IMR-90 (cell line): ENCODE measurements around the gene GCN1. TPM values are rescaled to one million over a fixed set of nuclear protein-coding genes. Genes with fewer than 3 reads are reported as not detected.

Experiments
- ATAC-seq: fragments of 200-7000 bp; cut with Tn5 transposase; 2 replicates; pipeline ENCODE4 v1.9.1; 2020; ENCODE audit warnings: low read depth, mild to moderate bottlenecking, moderate library complexity
- BruUV-seq: library from RNA; stranded (reverse); fragments of 400-500 nt; replicated peaks from 2 replicates; lab custom pipeline; 2021; lab: Mats Ljungman, UMichigan
- CTCF ChIA-PET: fragments of 300-600 bp; formaldehyde crosslinking; extraction: SDS; loops from one replicate; lab custom pipeline; 2021; ENCODE audit warnings: antibody characterized with exemption; lab: Yijun Ruan, JAX
- POLR2A ChIA-PET: fragments of 300-600 bp; sonication (Branson Sonifier 250); formaldehyde crosslinking; loops from one replicate; lab custom pipeline; 2022; ENCODE audit warnings: antibody characterized with exemption; ENCODE audit not compliant: unreplicated experiment; lab: Charles Lee
- DNase-seq: peaks from one replicate; pipeline ENCODE4 v3.0.0; 2013
- H2AFZ ChIP-seq: replicated peaks from 2 replicates; pipeline ENCODE3; 2013; ENCODE audit warnings: low read length, mild to moderate bottlenecking; ENCODE audit not compliant: poor library complexity
- H2AK5ac ChIP-seq: 2 replicates; pipeline ENCODE4 v1.6.1; 2013; ENCODE audit warnings: low read depth, low read length, inconsistent platforms
- H2AK9ac ChIP-seq: replicated peaks from 2 replicates; pipeline ENCODE3; 2013; ENCODE audit warnings: mild to moderate bottlenecking, low read depth, low read length, moderate library complexity; ENCODE audit not compliant: poor library complexity
- H2BK120ac ChIP-seq: 2 replicates; pipeline ENCODE4 v1.6.1; 2013; ENCODE audit warnings: low read depth, low read length, inconsistent platforms
- H2BK15ac ChIP-seq: 3 replicates; pipeline ENCODE4 v1.6.1; 2013; ENCODE audit warnings: low read depth, low read length, inconsistent platforms
- H2BK20ac ChIP-seq: 2 replicates; pipeline ENCODE4 v1.6.1; 2013; ENCODE audit warnings: low read depth, mild to moderate bottlenecking, inconsistent platforms, low read length, moderate library complexity
- H2BK5ac ChIP-seq: 2 replicates; pipeline ENCODE4 v1.6.1; 2013; ENCODE audit warnings: mild to moderate bottlenecking, low read depth, low read length, inconsistent platforms; ENCODE audit not compliant: poor library complexity, severe bottlenecking
- H3K14ac ChIP-seq: replicated peaks from 2 replicates; pipeline ENCODE4 v1.6.1; 2013; ENCODE audit warnings: low read depth, low read length, inconsistent platforms
- H3K18ac ChIP-seq: 2 replicates; pipeline ENCODE4 v1.6.1; 2013; ENCODE audit warnings: low read depth, low read length, control low read depth
- H3K23ac ChIP-seq: 2 replicates; pipeline ENCODE4 v1.6.1; 2013; ENCODE audit warnings: low read depth, low read length, inconsistent platforms
- H3K27ac ChIP-seq: 2 replicates; pipeline ENCODE4 v1.5.1; 2013; ENCODE audit warnings: mild to moderate bottlenecking, control low read depth, low read length; ENCODE audit not compliant: insufficient read depth
- H3K27me3 ChIP-seq: 2 replicates; pipeline ENCODE4 v1.6.1; 2013; ENCODE audit warnings: low read length; ENCODE audit not compliant: control insufficient read depth, insufficient read depth
- H3K36me3 ChIP-seq: 2 replicates; pipeline ENCODE4 v1.6.1; 2013; ENCODE audit warnings: low read length, mixed read lengths; ENCODE audit not compliant: control insufficient read depth, insufficient read depth
- H3K4ac ChIP-seq: 2 replicates; pipeline ENCODE4 v1.6.1; 2013; ENCODE audit warnings: low read depth, low read length, inconsistent platforms
- H3K4me1 ChIP-seq: 2 replicates; pipeline ENCODE4 v1.6.1; 2013; ENCODE audit warnings: low read length, mixed read lengths; ENCODE audit not compliant: control insufficient read depth, insufficient read depth
- H3K4me2 ChIP-seq: 2 replicates; pipeline ENCODE4 v1.6.1; 2013; ENCODE audit warnings: low read depth, mild to moderate bottlenecking, control low read depth, low read length, moderate library complexity
- H3K4me3 ChIP-seq: 2 replicates; pipeline ENCODE4 v1.5.1; 2013; ENCODE audit warnings: low read depth, mild to moderate bottlenecking, control low read depth, low read length, moderate library complexity; ENCODE audit not compliant: insufficient read depth
- H3K56ac ChIP-seq: 2 replicates; pipeline ENCODE4 v1.6.1; 2013; ENCODE audit warnings: low read length, inconsistent platforms; ENCODE audit not compliant: insufficient read depth; ENCODE audit errors: extremely low read depth
- H3K79me1 ChIP-seq, 2 experiments: 2 replicates each; pipeline ENCODE4 v1.6.1; 2013; ENCODE audit warnings: low read length in 2 of 2, inconsistent platforms in 1 of 2, low read depth in 1 of 2
- H3K9ac ChIP-seq: 2 replicates; pipeline ENCODE4 v1.6.1; 2013; ENCODE audit warnings: low read depth, low read length, control low read depth
- H3K9me1 ChIP-seq: 2 replicates; pipeline ENCODE4 v1.6.1; 2013; ENCODE audit warnings: low read length, inconsistent platforms; ENCODE audit not compliant: insufficient read depth
- H3K9me3 ChIP-seq: 2 replicates; pipeline ENCODE4 v1.6.1; 2013; ENCODE audit warnings: low read length; ENCODE audit not compliant: control insufficient read depth, insufficient read depth
- H4K20me1 ChIP-seq: 2 replicates; pipeline ENCODE4 v1.6.1; 2013; ENCODE audit warnings: low read length, inconsistent platforms; ENCODE audit not compliant: insufficient read depth
- H4K5ac ChIP-seq: 2 replicates; pipeline ENCODE4 v1.6.1; 2013; ENCODE audit warnings: mild to moderate bottlenecking, low read depth, low read length, control low read depth
- H4K8ac ChIP-seq, 2 experiments: 2 replicates each; pipeline ENCODE4 v1.6.1; 2013; ENCODE audit warnings: low read depth in 2 of 2, low read length in 2 of 2, control low read depth in 1 of 2, inconsistent platforms in 1 of 2
- H4K91ac ChIP-seq: 2 replicates; pipeline ENCODE4 v1.6.1; 2013; ENCODE audit warnings: low read depth, low read length, inconsistent platforms; ENCODE audit not compliant: insufficient read depth
- CEBPB ChIP-seq: IDR thresholded peaks from 2 replicates; pipeline ENCODE4 v1.6.1; 2012; ENCODE audit warnings: low read depth, low read length, improper control_type of control experiment
- FOS ChIP-seq: fragments of 150-350 bp; IDR thresholded peaks from 2 replicates; pipeline ENCODE4 v1.6.1; 2016; ENCODE audit warnings: low read depth, low read length
- MAFK ChIP-seq: IDR thresholded peaks from 2 replicates; pipeline ENCODE4 v1.6.1; 2012; ENCODE audit warnings: low read depth, low read length, improper control_type of control experiment
- NFE2L2 ChIP-seq: fragments of 150-350 bp; IDR thresholded peaks from 2 replicates; pipeline ENCODE4 v1.6.1; 2016; ENCODE audit warnings: low read depth, mild to moderate bottlenecking, low read length
- RAD21 ChIP-seq: IDR thresholded peaks from 2 replicates; pipeline ENCODE4 v1.6.1; 2012; ENCODE audit warnings: low read length, improper control_type of control experiment
- WGBS, 2 experiments: methylation state at CpG; one replicate each; pipeline versions ENCODE4 v1.1.5 to v1.1.7; 2013; ENCODE audit warnings: missing lambda C conversion rate in 2 of 2; ENCODE audit not compliant: insufficient read length in 1 of 2; ENCODE audit errors: extremely low coverage in 2 of 2; 5-methylcytosine and 5-hydroxymethylcytosine counted together
- dilution Hi-C: fragments of 300-500 bp; cut with HindIII; formaldehyde crosslinking; loops from one replicate; pipeline ENCODE4 v1.14.3; 2018; ENCODE audit warnings: low sequenced_read_pairs; ENCODE audit not compliant: unreplicated experiment
- in situ Hi-C: fragments of 300-500 bp; cut with MboI; formaldehyde crosslinking; loops from 3 replicates; pipeline ENCODE4 v1.14.3; 2019; ENCODE audit warnings: low sequenced_read_pairs, inconsistent platforms, mixed read lengths
- intact Hi-C: fragments of 100-400 bp; cut with micrococcal nuclease; formaldehyde crosslinking; loops from 2 replicates; pipeline ENCODE4 v1.10.0; 2022
- polyA plus RNA-seq, 3 experiments: library from polyadenylated mRNA; depleted of rRNA; stranded (reverse); fragments of >200 nt; gene quantifications; 2 replicates each; pipeline ENCODE4 v1.2.3, GENCODE V29; 2012; ENCODE audit warnings: low replicate concordance in 1 of 3
- total RNA-seq: library from RNA; depleted of rRNA; stranded (reverse); fragments of >200 nt; gene quantifications from 2 replicates; pipeline ENCODE4 v1.2.3, GENCODE V29; 2012

The GCN1 gene
- total and polyA plus RNA-seq, 2 of the 4 experiments (the other 2 are of a cell fraction): 57.8 to 77.6 TPM

GRCh38 chr12:120119271-120119973, 75.1 kb downstream of the GCN1 start:
- no peak overlapping the region for H3K4me3 ChIP-seq
- CTCF ChIA-PET: interaction anchor here (0.9 to 1.0 kb wide), 2 partner anchors 32 to 82 kb away, joined by 3 to 6 read pairs; partner anchors contain the start of gene RPLP0
- no peaks in the 10 kb centered on the region for H3K27me3 ChIP-seq
- H4K5ac ChIP-seq: no peak overlapping the region
- no peak overlapping the region for H3K9ac ChIP-seq
- H2AK5ac ChIP-seq: no peak overlapping the region
- peak; percentile 31; the same call in 1 of the 2 replicates for TF ChIP-seq FOS
- TF ChIP-seq MAFK: peak; percentile 81
- TF ChIP-seq NFE2L2: peak; percentile 93
- peak; percentile 62 for TF ChIP-seq CEBPB
- TF ChIP-seq RAD21: no peak
- in situ Hi-C loops: loop anchor here (25.0 kb wide), 1 partner anchor 1757 kb away; the partner anchor contains the start of gene TAOK3
- no peaks in the 10 kb centered on the region for H3K9me3 ChIP-seq
- dilution Hi-C loops: no loop called here
- no peak overlapping the region for H3K4me2 ChIP-seq
- no peak overlapping the region for H2AFZ ChIP-seq
- H3K23ac ChIP-seq: no peak overlapping the region
- peaks cover 19 to 53% of the 10 kb centered on the region in 2 experiments for H3K79me1 ChIP-seq
- 94% methylated on average over 5 of the region's 9 CpGs; no CpG with 5 or more reads in 1 of the 2 experiments for WGBS, 2 experiments
- H2BK5ac ChIP-seq: peak overlapping the region; percentile 93
- H2AK9ac ChIP-seq: no peak overlapping the region
- peak overlapping the region; percentile 62; the same call in 1 of the 2 replicates for H3K27ac ChIP-seq
- intact Hi-C loops: no loop called here
- DNase-seq (peak; percentile 90), ATAC-seq (peak; percentile 16)
- BruUV-seq: no TSS peak
- H4K8ac ChIP-seq: no peak overlapping the region
- peaks cover 32% of the 10 kb centered on the region for H3K9me1 ChIP-seq
- no peak overlapping the region for H2BK15ac ChIP-seq
- H3K56ac ChIP-seq: no peak overlapping the region
- H2BK20ac ChIP-seq: no peak overlapping the region
- H3K18ac ChIP-seq: no peak overlapping the region
- H3K4me1 ChIP-seq: peaks cover 23% of the 10 kb centered on the region
- peaks cover 32% of the 10 kb centered on the region for H4K20me1 ChIP-seq
- no peak overlapping the region for H3K14ac ChIP-seq
- POLR2A ChIA-PET: no interaction called here
- H3K36me3 ChIP-seq: peaks cover 3% of the 10 kb centered on the region; the same call in 1 of the 2 replicates
- no peak overlapping the region for H3K4ac ChIP-seq
- no peak overlapping the region for H4K91ac ChIP-seq
- no peak overlapping the region for H2BK120ac ChIP-seq
